ENCODE results near the gene CELF2. TPM values are rescaled to one million over a fixed set of nuclear protein-coding genes. Genes with fewer than 3 reads are reported as not detected.
"Not testable (repeated sequence)": the region's sequence is repeated elsewhere in the genome, so short reads cannot be mapped to it uniquely, and the experiment has no call there.

CELF2 gene
- total RNA-seq, 6 donors from 2014 or later, result 82.7 to 193 (median 120) TPM

DNA sequence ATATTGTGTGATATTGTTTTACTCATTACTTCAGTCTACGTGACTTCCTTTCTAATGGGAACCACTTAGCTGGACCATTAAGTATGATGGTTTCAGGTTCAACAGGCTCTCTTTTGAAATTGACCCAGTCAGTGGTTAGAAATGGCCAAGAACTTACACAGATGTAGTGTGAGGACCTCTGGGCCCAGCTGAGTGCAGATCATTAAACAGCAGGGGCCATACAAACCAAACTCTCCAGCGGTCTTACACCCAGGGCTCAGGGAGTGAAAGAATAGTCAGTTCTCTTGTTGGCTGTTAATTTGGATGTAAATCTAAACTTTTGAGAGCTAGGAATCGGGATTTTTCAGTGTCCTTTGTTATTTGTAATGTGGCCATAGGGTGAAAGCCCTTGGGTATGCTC is 107.3 kb downstream of the CELF2 start:
- Histone ChIP-seq H3K27me3 (no peaks in the 10 kb centered on the region), H3K4me3 (no peak overlapping the region), H3K27ac (no peak overlapping the region), H3K9me3 (no peaks in the 10 kb centered on the region), H3K4me1 (peaks cover under 1 to 7% (median 2%) of the 10 kb centered on the region in 4 donors), H3K36me3 (no peaks in the 10 kb centered on the region)
- WGBS, 2 donors, result 89 to 95% methylated on average over 3 of the region's 3 CpGs
- TF ChIP-seq EP300 (IDR thresholded peaks at IDR 0.05), result no peak
- TF ChIP-seq POLR2A (IDR thresholded peaks at IDR 0.05), result no peak
- no peak for DNase-seq
- no peak for ATAC-seq (ENCODE audit: low FRiP score in 2 of 2)

DNA sequence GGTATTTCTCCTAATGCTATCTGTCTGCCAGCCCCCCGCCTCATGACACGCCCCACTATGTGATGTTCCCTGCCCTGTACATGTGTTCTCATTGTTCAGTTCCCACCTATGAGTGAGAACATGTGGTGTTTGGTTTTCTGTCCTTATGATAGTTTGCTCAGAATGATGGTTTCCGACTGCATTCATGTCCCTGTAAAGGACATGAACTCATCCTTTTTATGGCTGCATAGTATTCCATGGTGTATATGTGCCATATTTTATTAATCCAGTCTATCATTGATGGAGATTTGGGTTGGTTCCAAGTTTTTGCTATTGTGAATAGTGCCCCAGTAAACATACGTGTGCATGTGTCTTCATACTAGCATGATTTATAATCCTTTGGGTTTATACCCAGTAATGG is 109.3 kb downstream of the CELF2 start:
- peaks cover 5 to 12% (median 5%) of the 10 kb centered on the region in 4 donors for H3K4me1 ChIP-seq
- H3K4me3 ChIP-seq; H3K27me3 ChIP-seq; ATAC-seq (ENCODE audit: low FRiP score in 2 of 2); DNase-seq; H3K36me3 ChIP-seq; H3K9me3 ChIP-seq; H3K27ac ChIP-seq: not testable (repeated sequence)
- 98 to 99% methylated on average over 4 of the region's 4 CpGs for WGBS, 2 donors

DNA sequence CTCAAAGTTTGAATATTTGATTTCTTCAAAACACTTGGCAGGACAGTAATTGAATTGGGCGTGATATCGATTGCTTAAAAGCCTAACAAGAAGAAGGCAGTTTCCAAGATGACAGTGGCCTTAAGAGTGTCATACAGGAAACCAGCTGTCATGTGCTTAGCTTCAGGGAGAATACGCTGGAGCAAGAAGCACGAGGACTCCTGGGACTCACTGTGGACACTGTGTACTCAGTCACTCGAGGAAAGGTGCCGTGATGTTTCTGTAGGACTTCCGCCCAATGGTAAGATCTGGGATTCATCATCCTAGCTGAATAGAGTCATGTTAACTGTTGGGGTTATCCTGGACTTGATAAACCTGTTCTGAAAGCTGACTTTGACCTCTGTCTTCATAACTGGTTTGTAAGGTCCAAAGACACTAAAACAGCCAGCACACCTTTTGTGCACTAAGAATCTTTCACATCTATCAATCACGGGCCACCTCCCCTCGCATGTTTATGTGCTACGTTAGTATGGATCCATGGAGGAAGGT is 113.5 kb downstream of the CELF2 start:
- Histone ChIP-seq H3K9me3 (no peaks in the 10 kb centered on the region), H3K27ac (no peak overlapping the region), H3K4me1 (peaks cover 5 to 12% (median 5%) of the 10 kb centered on the region in 4 donors), H3K36me3 (no peaks in the 10 kb centered on the region), H3K27me3 (no peaks in the 10 kb centered on the region), H3K4me3 (no peak overlapping the region)
- no peak for DNase-seq
- peak in 1 of 2 donors; percentile 8 for ATAC-seq (ENCODE audit: low FRiP score in 2 of 2)
- TF ChIP-seq EP300 (IDR thresholded peaks at IDR 0.05) (peak in 1 of 4 donors; percentile 46), POLR2A (IDR thresholded peaks at IDR 0.05) (no peak)
- WGBS, 2 donors, result 89 to 92% methylated on average over 10 of the region's 10 CpGs

DNA sequence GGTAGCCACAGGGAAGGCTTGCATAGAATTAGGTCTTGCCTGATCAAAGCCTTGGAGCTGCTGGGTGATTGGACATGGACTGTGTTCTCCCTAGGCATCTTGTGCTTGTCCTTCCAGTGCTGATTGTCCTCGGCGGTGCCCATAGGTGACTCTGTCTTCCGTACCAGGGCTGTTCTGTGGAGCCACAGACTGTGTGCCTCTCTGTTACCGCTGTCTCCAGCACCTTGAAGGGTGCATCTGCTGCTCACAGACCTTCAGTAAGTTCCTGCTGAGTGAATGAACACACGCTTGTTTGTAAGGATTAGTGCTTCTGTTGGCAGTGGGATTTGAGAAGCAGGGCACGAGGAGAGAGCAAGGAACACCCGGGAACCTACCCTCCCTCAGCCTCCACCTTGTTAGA is 116.7 kb downstream of the CELF2 start:
- no peak for TF ChIP-seq POLR2A (IDR thresholded peaks at IDR 0.05)
- no peak for TF ChIP-seq POLR2AphosphoS5 (IDR thresholded peaks at IDR 0.05)
- TF ChIP-seq CTCF (IDR thresholded peaks at IDR 0.05), result no peak
- no peak for TF ChIP-seq EP300 (IDR thresholded peaks at IDR 0.05)
- Histone ChIP-seq H3K27me3 (no peaks in the 10 kb centered on the region), H3K36me3 (no peaks in the 10 kb centered on the region), H3K4me1 (peaks cover 5 to 9% (median 5%) of the 10 kb centered on the region in 4 donors), H3K4me3 (no peak overlapping the region), H3K9me3 (no peaks in the 10 kb centered on the region), H3K27ac (no peak overlapping the region)
- WGBS, 2 donors, result 96% methylated on average over 7 of the region's 7 CpGs
- ATAC-seq (ENCODE audit: low FRiP score in 2 of 2) (no peak), DNase-seq (no peak)

DNA sequence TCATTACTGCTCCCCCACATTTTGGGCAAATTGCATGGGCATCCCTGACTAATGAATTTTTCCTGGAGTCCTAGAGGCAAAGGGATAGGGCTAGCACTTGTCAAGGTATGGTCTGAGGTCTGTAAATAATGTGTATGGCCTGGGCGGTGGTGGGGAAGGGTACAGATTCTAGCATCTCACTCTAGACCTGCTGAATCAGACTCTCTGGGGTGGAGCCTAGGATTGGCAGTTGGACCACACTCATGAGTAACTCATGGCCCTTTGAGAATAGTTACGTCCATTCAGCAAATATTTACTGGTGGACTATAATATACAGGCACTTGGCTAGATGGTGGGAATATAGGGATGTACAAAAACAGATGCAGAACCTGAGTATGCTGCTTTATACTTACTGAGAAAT is 118.0 kb downstream of the CELF2 start:
- Histone ChIP-seq H3K36me3 (no peaks in the 10 kb centered on the region), H3K9me3 (no peaks in the 10 kb centered on the region), H3K27ac (no peak overlapping the region), H3K4me1 (no peaks in the 10 kb centered on the region), H3K4me3 (no peak overlapping the region), H3K27me3 (no peaks in the 10 kb centered on the region)
- DNase-seq, result no peak
- peak; percentile 55 to 64 for ATAC-seq (ENCODE audit: low FRiP score in 2 of 2)
- TF ChIP-seq POLR2AphosphoS5 (IDR thresholded peaks at IDR 0.05) (no peak), EP300 (IDR thresholded peaks at IDR 0.05) (no peak), POLR2A (IDR thresholded peaks at IDR 0.05) (no peak), CTCF (IDR thresholded peaks at IDR 0.05) (no peak)
- 77 to 88% methylated on average over 2 of the region's 2 CpGs for WGBS, 2 donors

GRCh38 chr10:11138314-11139033 is 120.8 kb downstream of the CELF2 start:
- H3K36me3 ChIP-seq, result no peaks in the 10 kb centered on the region
- ATAC-seq (ENCODE audit: low FRiP score in 2 of 2) (no peak), DNase-seq (no peak)
- WGBS, 2 donors, result 68 to 72% methylated on average over 9 of the region's 9 CpGs
- H3K27me3 ChIP-seq, result no peaks in the 10 kb centered on the region
- H3K9me3 ChIP-seq, result no peaks in the 10 kb centered on the region
- H3K27ac ChIP-seq, result no peak overlapping the region
- TF ChIP-seq POLR2AphosphoS5 (IDR thresholded peaks at IDR 0.05) (no peak), EP300 (IDR thresholded peaks at IDR 0.05) (no peak), POLR2A (IDR thresholded peaks at IDR 0.05) (no peak), CTCF (IDR thresholded peaks at IDR 0.05) (no peak)
- peaks cover 0 to 6% (median 0%) of the 10 kb centered on the region in 4 donors for H3K4me1 ChIP-seq
- no peak overlapping the region for H3K4me3 ChIP-seq
